ENCODE data around the gene AKTIP. TPM values are rescaled to one million over a fixed set of nuclear protein-coding genes. Genes with fewer than 3 reads are reported as not detected.
A peak's percentile ranks its signal among the peaks of the same experiment; 100 is the strongest.

AKTIP gene
- total RNA-seq, result 10 to 100 TPM; 28.1 to 54.4 (median 37.6) TPM
- long read RNA-seq, donor 1, transcript AKTIP-202 (10 exons, 2,426 nt), result major isoform, 19 of 61 reads
- long read RNA-seq, donor 1, partial matches to known transcripts, result 2 of 61 reads
- long read RNA-seq, donor 1, other reads (novel, unspliced or antisense), result 40 of 61 reads
- long read RNA-seq, donor 2, transcript AKTIP-202 (10 exons, 2,426 nt), result major isoform, 7 of 28 reads
- long read RNA-seq, donor 2, partial matches to known transcripts, result 0 of 28 reads
- long read RNA-seq, donor 2, other reads (novel, unspliced or antisense), result 19 of 28 reads

GRCh38 chr16:53502331-53503269 is at the start of gene AKTIP:
TSS of gene AKTIP (minus strand) at chr16:53503209. CDS start at chr16:53500259, 2,950 bp downstream.
- H3K4me1 ChIP-seq (ENCODE audit: low read depth), result peaks cover 33% of the 10 kb centered on the region
- peak within 1 kb of the TSS; percentile 78 for H3K4me3 ChIP-seq
- DNase-seq (peak; percentile 75 to 81 (median 80)), ATAC-seq (peak; percentile 60)
- no peaks in the 10 kb centered on the region for H3K36me3 ChIP-seq (ENCODE audit: low read depth)
- H3K9me3 ChIP-seq, result no peaks in the 10 kb centered on the region
- intact Hi-C loops (cut with DNase I, micrococcal nuclease), result no loop called here
- TF ChIP-seq CTCF (IDR thresholded peaks at IDR 0.05), result no peak

GRCh38 chr16:53549970-53550690 is 47.1 kb upstream of the AKTIP start:
- DNase-seq (peak in 2 of 3 donors; percentile 46 to 67), ATAC-seq (peak; percentile 89)
- Histone ChIP-seq H3K4me3 (no peak overlapping the region), H3K4me1 (ENCODE audit: low read depth) (no peaks in the 10 kb centered on the region), H3K9me3 (no peaks in the 10 kb centered on the region), H3K36me3 (ENCODE audit: low read depth) (no peaks in the 10 kb centered on the region)
- intact Hi-C loops (cut with DNase I, micrococcal nuclease), result no loop called here
- no peak for TF ChIP-seq CTCF (IDR thresholded peaks at IDR 0.05)

GRCh38 chr16:53546988-53547391 is 44.0 kb upstream of the AKTIP start:
- no peak for TF ChIP-seq CTCF (IDR thresholded peaks at IDR 0.05)
- DNase-seq (no peak), ATAC-seq (no peak)
- intact Hi-C loops (cut with DNase I, micrococcal nuclease), result no loop called here
- Histone ChIP-seq H3K4me1 (ENCODE audit: low read depth) (no peaks in the 10 kb centered on the region), H3K36me3 (ENCODE audit: low read depth) (no peaks in the 10 kb centered on the region), H3K9me3 (no peaks in the 10 kb centered on the region), H3K4me3 (no peak overlapping the region)

GRCh38 chr16:53545433-53545832 is 42.4 kb upstream of the AKTIP start:
- DNase-seq, result peak in 1 of 3 donors; percentile 4
- H3K36me3 ChIP-seq (ENCODE audit: low read depth), result no peaks in the 10 kb centered on the region
- intact Hi-C loops (cut with DNase I, micrococcal nuclease), result no loop called here
- no peak overlapping the region for H3K4me3 ChIP-seq
- no peak for ATAC-seq
- no peak for TF ChIP-seq CTCF (IDR thresholded peaks at IDR 0.05)
- no peaks in the 10 kb centered on the region for H3K9me3 ChIP-seq
- no peaks in the 10 kb centered on the region for H3K4me1 ChIP-seq (ENCODE audit: low read depth)

- no peaks in the 10 kb centered on the region for H3K36me3 ChIP-seq (ENCODE audit: low read depth)
- peak in 2 of 3 donors; percentile 18 to 45 for DNase-seq
- intact Hi-C loops (cut with DNase I, micrococcal nuclease), result no loop called here
- H3K4me3 ChIP-seq, result no peak overlapping the region
- peak; percentile 75 for ATAC-seq
- TF ChIP-seq CTCF (IDR thresholded peaks at IDR 0.05), result no peak
- no peaks in the 10 kb centered on the region for H3K9me3 ChIP-seq
- no peaks in the 10 kb centered on the region for H3K4me1 ChIP-seq (ENCODE audit: low read depth)
Observed at GRCh38 chr16:53542283-53542682, 39.3 kb upstream of the AKTIP start.
